GM19455 (cell line): ENCODE results near the gene MOCS2.
"Not testable (repeated sequence)": the region's sequence is repeated elsewhere in the genome, so short reads cannot be mapped to it uniquely, and the experiment has no call there.

ENCODE experiments used
- ATAC-seq: cut with Tn5 transposase; IDR thresholded peaks from one replicate; pipeline ENCODE4 v1.9.1; 2021; ENCODE audit not compliant: unreplicated experiment

The MOCS2 gene

DNA sequence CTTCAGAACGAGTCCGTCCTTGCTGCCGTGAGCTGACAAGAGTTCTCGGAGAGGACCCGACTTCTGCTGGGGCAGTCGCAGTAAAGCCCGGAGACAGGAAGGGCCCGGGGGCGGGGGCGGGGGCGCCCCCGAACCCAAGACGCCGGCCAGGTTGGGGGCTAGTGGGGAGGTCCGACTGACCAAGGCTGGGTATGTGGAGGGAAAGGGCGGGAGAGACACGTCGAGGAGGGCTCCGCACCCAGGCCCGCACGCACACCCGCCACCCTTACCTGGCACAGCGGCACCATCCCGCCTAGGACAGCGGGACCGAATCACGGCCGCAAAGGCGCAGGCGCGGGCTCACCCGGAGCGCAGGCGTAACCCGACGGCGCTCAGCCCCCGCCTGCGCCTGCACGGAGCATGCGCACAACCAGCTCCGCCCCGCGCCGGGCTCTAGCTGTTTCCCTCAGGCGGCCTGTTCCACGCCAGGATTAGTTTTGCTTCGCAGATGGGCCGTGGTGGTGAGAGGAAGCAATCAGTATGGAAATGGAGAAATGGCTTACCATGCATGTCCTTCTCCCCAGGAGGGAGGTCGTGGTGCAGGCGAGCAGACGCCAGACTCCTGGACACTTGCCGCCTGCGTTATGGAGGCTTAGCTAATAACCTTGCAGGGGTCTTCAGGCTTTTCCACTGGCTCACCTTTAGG lies at the start of gene MOCS2:
Gene MOCS2, minus strand, starts transcription at position 315 of the 685 bp plus-strand sequence. CDS start 2,583 bp downstream, outside the sequence.
- peak; percentile 95 for ATAC-seq

DNA sequence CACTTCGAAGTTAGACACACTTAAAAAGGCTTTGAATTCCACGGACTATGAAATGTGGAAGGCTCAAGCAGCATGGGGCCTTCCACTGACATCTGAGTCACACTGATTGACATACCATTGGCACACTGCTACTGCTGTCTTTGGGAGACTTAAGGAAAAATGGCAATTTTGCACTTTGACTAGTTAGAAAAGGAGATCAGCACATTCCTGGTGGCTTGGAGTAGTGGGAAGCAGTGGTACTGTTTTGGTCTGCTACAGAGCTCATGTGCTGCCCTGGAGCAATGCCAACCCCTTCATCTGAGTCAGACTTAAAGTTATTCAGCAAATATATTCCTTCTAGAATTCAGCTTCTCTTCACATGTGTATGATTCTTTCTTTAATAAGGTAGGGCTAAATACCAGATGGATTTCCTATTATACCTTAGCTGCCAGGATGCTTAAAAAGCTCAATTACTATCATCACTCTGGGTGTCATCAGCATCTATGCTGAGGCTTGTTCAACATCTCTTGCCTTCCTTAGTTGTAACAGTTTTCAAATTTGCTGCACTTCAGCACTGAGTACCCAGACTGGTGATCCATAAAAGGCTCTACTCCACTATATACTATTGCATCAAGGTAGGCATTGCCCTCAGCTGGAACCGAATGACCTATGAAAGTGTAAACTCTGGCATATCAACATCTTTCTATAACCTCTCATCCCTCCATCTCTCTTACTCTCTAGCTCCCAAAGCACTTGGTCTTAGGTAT lies 42.3 kb upstream of the MOCS2 start:
- no peak for ATAC-seq

- no peak for ATAC-seq
Observed at GRCh38 chr5:53133020-53133419, 23.5 kb upstream of the MOCS2 start.

GRCh38 chr5:53130266-53130665 lies 20.7 kb upstream of the MOCS2 start:
- ATAC-seq = no peak

GRCh38 chr5:53128481-53128880 lies 18.9 kb upstream of the MOCS2 start:
- ATAC-seq = no peak

DNA sequence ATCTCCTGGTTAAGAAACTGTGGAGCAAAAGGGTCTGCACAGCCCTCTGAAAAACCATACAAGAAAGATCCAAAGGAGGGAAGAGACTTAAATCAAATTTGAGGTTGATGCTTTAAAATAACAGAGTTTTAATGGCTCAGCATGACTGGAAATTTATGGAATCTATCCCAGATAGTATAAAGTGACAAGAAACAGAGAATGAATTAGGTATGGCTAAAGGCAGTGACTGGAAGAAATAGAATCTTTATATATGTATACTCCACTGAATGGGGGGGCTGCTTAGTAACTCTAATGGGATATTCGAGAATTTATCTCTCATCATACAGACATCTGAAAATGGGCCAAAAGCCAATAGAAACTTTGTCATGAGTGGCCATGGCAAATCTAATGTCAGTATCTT lies 17.6 kb upstream of the MOCS2 start:
- no peak for ATAC-seq

DNA sequence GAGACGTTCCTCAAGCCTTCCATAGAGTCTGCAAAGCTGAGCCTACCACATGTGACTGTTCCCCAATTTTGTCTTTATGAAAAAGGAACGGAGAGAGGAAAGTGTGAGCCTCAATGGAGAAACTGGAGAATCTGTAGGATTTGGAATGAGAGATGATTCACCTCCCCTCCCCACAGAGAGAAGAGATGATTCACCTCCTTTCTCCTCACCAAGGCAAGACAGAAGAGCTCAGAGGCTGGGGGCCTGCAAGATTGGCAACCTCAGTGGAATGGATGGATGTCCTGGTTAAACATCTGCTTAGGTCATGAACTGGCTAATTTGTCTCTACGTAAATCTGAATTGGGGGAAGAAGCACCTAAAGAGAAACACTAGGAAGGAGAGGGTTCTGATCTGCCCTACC lies 17.0 kb upstream of the MOCS2 start:
- ATAC-seq = no peak

- ATAC-seq = no peak
Observed at GRCh38 chr5:53123702-53124101, 14.1 kb upstream of the MOCS2 start.

DNA sequence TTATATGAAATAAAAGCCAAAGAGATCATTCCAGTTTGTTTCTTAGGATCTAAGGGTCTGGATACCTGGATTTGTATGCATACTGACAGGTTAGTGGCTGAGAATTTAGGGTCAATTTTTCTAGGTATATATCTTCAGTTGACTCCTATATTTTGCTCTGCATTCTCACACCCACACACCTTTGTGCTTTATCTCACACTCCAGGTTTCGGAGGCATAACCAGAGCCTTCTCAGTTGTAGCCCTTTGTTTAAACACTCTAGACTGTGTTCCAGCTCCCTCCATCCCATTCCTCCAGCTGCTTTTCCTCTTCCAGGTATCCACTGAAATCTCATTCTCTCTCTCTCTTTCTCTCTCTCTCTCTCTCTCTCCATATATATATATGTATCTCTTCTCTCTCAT lies 10.6 kb upstream of the MOCS2 start:
- no peak for ATAC-seq

- no peak for ATAC-seq
Observed at GRCh38 chr5:53118879-53119278, 9.3 kb upstream of the MOCS2 start.

DNA sequence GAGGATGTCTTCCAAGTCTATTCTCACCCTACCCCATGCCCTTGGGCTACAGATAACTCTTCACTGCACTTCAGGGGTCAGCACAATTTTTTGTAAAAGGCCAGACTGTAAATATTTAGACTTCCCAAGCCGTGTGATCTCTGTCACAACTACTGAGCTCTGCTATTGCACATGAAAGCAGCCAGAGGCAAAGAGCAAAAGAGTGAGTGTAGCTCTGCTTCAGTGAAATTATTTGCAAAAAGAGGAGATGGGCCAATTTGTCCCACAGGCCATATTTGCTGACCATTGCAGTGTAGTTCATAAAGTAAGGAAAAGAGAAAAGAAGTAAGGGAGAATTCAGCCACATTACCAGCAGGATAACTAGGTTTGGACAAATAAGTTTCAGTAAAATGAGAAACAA lies 7.0 kb upstream of the MOCS2 start:
- ATAC-seq = no peak

GRCh38 chr5:53114988-53115387 lies 5.4 kb upstream of the MOCS2 start:
- no peak for ATAC-seq

DNA sequence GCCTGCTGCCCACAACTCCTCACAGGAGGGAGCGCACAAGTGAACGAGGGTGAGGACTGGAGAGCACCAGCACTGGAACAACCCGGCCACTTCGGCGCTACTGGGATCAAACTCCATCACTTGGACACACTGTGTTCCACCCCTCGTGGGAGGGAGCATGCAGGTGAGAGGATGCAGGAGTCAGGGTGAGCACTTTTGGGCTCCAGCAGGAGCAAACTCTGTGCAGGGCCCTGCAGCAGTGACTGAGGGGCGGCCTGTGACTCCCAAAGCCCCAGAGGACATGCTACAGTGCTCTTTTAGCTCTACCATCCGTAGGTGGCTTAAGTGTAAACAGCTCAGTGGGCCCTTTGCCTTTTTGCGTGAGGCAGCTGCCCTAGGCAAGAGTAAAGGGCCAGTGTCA lies 4.4 kb upstream of the MOCS2 start:
- no peak for ATAC-seq

- no peak for ATAC-seq
Observed at GRCh38 chr5:53112909-53113308, 3.4 kb upstream of the MOCS2 start.

DNA sequence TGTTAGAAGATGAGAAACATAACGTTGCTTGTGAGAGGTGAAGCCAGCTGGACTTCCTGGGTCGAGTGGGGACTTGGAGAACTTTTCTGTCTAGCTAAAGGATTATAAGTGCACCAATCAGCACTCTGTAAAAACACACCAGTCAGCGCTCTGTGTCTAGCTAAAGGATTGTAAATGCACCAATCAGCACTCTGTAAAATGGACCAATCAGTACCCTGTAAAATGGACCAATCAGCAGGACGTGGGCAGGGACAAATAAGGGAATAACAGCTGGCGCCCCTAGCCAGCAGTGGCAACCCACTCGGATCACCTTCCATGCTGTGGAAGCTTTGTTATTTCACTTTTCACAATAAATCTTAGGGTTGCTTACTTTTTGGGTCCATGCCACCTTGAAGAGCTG lies 2.8 kb upstream of the MOCS2 start:
- not testable (repeated sequence) for ATAC-seq

DNA sequence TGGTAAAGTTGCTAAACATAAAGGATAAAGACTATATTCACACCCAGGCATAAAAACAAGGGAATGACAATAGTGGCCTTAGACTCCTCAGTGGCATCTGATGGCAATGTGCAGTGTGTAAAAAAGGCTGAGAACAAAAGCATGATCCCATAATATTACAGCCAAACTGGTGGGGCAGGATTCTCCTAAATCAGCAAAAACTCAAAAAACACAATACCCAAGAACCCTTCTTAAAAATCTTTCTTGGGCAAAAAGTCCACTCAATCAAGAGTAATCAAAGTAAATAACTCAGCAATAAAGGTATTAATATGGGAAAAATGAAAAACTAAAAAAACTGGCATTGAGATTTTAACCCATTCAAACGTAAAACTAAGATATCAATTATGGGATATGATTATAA lies 1.6 kb upstream of the MOCS2 start:
- no peak for ATAC-seq

- peak; percentile 16 for ATAC-seq
Observed at GRCh38 chr5:53110156-53110555, 599 bp upstream of the MOCS2 start.

GRCh38 chr5:53109056-53109442 lies 508 bp downstream of the MOCS2 start:
- peak; percentile 16 for ATAC-seq

DNA sequence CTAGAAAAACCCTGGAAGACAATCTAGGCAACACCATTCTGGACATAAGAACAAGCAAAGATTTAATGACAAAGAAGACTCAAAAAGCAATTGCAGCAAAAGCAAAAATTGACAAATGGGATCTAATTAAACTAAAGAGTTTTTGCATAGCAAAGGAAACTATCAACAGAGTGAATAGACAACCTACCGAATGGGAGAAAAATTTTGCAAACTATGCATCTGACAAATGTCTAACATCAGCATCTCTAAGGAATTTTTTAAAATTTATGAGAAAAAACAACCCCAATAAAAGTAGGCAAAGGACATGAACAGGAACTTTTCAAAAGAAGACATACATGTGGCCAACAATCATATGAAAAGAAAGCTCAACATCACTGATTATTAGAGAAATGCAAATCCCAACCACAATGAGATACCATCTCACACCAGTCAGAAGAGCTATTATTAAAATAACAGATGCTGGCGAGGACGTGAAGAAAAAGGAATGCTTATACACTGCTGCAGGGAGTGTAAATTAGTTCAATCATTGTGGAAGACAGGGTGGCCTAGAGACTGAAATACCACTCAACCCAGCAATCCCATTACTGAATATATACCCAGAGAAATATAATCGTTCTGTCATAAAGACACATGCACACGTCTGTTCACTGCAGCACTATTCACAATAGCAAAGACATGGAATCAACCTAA lies 3.8 kb downstream of the MOCS2 start:
- ATAC-seq = no peak

DNA sequence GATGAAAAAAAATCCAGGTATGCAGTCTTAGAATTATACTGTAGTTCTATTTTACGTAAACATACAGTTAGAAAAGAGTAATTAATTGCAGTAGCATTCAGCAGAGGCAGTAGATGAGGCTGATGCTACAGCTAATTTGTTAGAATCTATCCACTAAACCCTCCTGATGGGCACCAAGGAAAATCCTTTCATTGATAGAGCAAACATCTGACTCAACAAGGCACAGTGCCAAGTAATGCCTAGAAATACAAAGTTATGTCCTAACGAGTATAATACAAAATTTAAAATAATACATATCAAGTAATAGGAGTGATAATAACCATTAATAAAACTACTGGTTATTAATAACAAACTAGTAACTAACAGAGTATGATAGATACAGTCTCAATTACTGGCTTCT lies 9.0 kb downstream of the MOCS2 start:
- ATAC-seq = no peak

GRCh38 chr5:53099546-53099945 lies 10.0 kb downstream of the MOCS2 start:
- ATAC-seq = no peak

- peak; percentile 90 for ATAC-seq
Observed at GRCh38 chr5:53095931-53096525, 13.5 kb downstream of the MOCS2 start.
